DMS 273 (cell line): Measurements from ENCODE around the gene ZNF296.
"Not testable (repeated sequence)": the region's sequence is repeated elsewhere in the genome, so short reads cannot be mapped to it uniquely, and the experiment has no call there.

Experiments
- DNase-seq: peaks from one replicate; lab custom pipeline; 2025; ENCODE audit not compliant: unreplicated experiment; lab: John Stamatoyannopoulos, UW

The ZNF296 gene

DNA sequence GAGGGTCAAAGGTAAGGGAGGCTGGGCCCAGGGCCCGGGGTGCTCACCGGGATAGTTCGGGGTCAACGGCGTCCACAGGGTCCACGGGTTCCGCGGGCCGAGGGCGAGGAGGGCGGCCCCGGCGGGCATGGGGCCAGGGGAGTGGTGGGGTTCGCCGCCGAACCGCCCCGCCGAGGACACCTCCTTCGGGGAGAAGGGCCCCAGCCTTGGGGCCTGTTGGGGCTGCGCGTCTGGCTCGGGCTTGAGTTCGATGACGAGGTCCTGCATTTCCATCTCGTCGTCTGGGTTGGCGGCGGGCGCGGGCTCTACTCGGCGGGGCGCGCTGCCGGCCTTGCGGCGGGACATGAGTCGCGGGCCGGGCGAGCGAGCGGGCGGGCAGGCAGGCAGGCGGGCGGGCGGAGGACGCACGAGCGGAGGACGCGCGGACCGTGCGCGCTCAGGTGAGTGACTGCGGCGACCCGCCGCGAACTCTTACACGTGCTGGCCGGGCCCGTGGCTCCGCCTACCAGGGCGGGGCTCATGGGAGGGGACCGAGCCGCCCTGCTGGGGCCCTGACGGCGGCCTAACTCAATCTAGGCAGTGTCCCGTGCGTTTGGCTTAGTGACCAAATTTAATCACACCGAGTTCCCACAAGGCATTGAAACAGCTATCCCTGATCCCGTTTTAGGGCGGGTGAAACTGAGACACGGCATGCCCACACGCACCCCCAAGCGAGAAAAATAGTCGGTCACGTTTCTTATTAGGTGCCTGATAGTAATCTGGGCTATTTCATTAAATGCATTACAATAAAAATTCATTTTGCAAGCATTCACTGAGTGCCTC lies at the start of gene ZNF296:
TSS of gene ZNF296 (minus strand) at position 450 of the 822 bp plus-strand sequence. CDS start at position 345, 105 bp downstream.
- DNase-seq = peak; percentile 94

DNA sequence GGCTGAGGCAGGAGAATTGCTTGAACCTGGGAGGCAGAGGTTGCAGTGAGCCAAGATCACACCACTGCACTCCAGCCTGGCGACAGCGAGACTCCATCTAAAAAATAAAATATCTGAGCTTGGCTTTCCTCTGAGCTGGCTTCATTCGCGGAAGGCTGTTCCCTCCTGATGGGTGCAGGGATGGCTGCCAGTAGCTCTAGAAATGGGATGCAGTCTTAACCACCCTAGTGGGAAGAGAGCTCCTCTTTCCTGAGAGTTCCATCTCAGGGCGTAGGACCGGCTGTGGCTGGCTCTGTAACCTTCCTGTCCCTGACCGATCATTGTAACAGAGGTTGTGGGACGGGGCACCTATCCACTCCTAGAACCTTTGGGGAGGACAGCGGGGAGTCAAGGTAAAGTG lies 49.1 kb upstream of the ZNF296 start:
- no peak for DNase-seq

DNA sequence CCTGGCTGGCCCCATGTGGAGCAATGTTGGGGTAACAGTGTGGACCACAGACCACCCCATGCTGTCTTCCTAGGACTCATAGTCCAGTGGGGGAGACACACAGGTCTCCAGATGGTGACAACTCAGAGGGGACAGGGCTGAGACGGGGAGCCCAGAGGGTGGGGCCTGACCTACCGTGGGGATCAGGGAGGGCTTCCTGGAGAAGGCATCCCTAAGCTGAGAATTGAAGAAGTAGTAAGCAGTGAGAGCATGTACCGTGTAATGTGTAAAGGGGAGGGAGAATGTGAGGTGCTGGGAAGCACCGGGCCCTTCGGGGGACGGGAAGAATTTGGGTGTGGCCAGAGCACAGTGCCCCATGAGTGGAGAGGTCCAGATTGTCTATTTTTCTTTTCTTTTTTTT lies 47.7 kb upstream of the ZNF296 start:
- no peak for DNase-seq

DNA sequence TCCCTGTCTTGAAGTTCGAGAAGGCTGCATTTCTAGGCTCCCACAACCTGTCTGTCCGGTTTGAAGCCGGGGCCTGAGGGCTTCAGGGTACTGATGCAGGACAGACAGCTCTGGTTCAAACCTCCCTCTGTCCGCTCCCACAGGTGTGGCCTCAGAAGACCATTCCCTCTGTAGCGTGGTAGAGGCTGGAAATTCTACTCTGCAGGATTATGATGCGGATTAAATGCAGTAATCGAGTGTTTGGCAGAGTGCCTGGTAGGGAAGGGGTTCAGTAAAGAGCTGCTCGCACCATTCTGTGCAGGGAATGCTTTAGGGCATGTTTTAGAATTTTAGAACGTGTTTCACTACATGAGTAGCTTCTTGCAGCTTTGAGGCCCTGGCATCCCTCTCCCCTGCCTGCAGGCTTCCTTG lies 47.2 kb upstream of the ZNF296 start:
- DNase-seq = no peak

DNA sequence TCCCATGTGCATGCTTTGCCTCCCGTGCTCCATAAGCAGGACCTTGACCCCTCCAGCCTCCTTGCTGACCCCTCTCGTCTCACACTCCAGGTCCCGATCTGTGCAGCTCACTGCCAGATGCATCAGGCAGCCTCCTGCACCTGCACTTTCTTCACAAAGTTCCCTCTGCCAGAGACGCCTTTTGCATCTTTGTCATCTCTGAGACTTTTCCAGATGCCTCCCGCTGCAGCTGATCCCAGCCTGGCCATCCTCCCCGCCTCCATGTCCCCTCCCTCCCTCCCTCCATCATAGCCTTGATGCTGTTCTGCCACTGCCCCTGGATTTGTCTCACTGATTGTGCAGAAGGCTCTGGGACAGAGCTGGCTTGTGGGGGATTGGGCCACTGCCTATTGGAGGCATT lies 46.6 kb upstream of the ZNF296 start:
- no peak for DNase-seq

DNA sequence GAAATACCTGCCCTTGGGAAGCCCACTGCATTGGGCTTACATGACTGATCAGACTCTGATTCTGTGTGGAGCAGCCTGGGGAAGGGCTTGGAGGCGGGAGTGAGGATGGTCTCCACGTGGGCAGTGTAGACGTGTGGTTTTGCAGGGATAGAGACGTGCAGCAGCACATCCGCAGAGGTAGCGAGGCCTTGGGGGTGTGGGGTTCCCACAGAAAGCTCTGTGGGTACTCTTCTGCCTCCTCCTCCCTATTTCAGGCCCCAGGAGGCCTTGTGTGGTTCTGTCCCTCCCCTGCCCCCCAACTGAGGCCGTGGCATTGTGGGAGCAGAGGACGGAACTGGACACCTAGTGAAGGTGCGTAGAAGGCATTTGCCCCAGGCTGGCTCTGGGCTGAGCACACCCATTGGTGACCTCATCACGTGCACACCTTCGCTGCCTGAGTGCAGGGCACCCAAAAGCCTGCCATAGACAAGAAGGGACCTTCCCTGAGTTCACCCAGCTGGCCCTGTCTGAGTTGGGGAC lies 45.6 kb upstream of the ZNF296 start:
- DNase-seq = no peak

DNA sequence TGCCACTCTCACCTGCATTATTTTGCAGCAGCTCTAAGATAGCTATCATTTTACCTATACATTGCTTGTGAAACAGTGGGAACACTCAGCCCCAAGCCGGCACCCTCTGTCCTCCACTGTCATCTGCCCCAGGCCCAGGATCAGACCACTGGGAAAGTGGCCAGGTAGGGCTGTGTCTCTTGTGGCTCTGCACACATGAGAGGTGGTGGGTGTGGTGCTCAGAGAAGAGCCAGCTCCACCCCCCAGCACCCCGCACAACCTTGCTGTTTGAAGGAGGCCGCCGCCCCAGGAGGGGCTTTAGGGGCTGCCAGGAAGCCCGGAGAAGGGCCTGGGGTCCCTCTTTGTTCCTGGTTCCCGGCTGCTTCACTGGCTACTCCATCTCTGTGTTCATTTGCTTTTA lies 43.3 kb upstream of the ZNF296 start:
- no peak for DNase-seq

DNA sequence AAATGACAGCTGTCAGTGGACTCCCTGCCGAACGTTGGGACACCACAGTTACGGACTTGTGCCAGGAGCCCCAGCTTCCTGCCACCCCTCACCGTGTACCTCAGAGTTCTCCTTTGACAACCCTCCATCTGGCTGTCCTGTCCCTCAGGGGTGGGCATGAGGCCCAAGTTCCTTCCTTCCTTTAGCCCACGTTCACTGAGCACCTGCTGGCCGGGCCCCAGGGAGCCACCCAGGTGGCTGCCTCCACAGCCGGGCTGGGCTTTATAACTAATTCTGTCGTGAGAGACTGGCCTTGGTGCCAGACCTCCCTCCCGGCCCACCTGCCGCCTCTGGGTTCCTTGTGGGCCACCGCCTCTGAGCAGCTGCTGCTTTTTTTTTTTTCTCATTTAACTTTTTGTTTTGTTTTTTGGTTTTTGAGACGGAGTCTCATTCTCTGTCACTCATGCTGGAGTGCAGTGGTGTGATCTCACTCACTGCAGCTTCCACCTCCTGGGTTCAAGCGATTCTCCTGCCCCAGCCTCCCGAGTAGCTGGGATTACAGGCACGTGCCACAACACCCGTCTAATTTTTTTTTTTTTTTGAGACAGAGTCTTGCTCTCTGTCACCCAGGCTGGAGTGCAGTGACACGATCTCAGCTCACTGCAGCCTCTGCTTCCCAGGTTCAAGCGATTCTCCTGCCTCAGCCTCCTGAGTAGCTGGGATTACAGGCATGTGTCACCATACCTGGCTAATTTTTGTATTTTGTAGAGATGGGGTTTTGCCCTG lies 42.5 kb upstream of the ZNF296 start:
- DNase-seq = peak; percentile 79

DNA sequence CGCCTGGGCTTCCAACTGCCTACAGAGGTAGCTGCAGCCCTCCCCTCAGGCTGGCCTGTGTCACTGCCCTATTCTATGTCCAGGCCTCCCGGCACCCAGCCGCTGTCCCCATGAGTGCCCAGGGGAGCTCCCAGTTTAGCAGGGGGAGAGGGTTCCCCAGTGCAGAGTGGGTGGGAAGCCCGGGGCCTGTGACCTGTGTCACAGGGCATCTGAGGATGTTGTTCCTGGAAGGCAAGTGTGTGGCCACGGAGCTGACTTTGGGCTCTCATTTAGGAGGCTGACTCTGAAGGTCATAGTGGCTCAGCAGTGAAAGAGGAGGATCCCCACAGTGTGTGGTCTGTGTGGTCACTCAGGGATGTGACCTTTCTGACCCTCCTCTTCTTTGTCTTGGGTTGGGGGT lies 41.8 kb upstream of the ZNF296 start:
- DNase-seq = no peak

DNA sequence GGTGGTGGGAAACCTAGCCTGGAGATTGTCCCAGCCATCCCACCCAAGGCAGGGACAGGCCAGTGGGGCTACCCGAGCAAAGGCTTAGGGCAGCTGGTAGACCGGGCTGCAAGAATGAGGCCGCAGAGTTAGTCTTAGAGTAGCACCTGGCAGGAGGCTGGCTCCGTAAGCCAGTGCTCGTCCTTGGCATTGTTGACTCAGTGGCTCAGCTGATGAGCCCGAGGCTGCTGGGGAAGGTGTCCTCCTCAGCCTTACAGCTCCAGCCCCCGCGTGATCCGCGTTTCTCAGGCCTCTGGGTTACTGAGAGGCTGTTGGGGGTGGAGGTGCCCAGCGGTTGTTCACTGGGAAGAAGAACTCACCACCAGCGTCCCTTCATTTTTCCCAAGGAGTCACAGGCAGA lies 41.4 kb upstream of the ZNF296 start:
- peak; percentile 40 for DNase-seq

DNA sequence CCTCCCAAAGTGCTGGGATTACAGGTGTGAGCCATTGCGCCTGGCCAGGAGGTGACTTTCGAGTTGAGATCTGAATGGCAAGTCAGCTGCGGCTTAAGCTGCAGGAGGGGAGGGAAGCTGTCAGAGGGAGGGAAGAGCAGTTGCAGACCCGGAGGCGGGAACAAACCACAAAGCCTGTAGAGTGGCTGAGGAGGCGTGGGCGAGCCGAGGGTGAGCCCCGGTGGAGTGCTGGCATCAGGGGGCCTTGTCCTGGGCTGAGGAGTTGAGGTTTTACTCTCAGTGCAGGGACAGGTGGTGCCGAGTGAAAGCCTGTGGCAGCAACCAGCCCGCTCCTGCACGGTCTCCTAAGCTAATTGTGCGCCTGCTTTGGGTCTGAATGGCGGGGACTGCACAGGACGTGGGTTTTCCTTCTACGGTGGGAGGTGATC lies 40.9 kb upstream of the ZNF296 start:
- DNase-seq = peak; percentile 68

DNA sequence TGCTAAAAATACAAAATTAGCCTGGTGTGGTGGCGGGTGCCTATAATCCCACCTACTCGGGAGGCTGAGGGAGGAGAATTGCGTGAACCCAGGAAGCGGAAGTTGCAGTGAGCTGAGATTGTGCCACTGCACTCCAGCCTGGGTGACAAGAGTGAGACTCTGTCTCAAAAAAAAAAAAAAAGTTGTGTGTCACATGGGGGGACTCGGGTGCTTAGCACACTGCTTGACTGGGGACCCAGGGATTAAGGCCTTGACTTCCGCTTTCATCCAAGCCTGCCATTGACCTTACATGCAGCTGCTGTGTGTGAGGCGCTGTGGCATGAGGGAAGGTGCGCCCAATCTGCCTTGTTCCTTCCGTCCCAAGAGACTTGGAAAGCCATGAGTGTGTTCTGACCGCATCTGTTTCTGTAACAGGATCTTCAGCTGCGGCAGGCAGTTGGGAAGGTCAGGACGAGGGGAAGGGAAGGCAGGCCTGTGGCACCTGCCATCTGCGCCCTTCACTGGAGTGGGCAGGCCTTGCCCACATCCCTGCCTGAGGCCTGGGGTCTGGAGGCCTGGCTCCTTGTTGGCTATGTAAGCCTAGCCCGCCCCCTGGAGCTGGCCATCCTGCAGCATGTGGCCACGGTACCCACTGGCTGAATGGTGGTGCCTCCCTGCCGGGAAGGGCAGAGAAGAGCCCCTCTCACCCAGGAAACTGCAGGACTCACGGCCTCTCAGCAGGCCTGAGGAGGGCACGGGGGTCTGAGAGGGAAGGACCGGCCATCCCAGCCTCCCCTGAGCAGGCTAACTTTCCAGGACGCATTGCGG lies 39.7 kb upstream of the ZNF296 start:
- DNase-seq = peak; percentile 97

DNA sequence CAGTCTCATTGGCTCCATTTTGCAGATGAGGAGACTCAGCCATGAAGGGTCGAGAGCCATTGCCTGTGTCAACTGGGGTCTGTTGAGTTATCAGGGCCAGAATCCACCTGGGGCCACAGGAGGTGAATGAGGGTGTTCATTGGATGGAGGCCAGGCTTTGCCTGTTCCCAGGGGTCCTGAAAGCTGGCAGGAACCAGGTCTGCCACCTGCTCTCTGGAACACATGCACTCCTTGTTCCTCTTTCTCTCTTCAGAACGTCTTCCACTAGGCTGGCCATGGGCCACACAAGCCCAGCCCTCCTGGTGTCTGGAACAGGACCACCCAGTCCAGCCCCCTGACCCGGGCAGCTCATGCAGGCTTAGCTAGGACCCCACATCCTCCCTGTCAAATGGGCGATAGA lies 37.8 kb upstream of the ZNF296 start:
- peak; percentile 27 for DNase-seq

DNA sequence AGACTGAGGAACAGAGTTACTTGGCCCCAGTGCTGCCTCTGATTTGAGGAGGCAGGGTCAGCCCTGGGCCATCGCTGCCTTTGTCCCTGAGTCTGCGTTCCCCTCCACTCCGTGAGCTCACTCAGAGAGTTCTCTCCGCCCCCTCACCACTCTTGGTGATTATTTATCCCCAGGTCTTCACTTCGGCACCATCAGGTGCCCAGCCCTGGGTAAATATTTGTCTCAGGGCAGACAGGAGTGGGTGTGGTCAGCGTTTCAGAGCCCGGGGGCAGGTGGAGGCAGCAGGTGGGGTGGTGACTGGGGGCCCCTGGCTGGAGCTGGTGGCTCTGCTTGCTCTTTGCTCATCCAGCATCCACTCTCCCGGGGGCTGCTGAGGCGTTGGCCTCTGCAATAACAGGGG lies 37.4 kb upstream of the ZNF296 start:
- no peak for DNase-seq

DNA sequence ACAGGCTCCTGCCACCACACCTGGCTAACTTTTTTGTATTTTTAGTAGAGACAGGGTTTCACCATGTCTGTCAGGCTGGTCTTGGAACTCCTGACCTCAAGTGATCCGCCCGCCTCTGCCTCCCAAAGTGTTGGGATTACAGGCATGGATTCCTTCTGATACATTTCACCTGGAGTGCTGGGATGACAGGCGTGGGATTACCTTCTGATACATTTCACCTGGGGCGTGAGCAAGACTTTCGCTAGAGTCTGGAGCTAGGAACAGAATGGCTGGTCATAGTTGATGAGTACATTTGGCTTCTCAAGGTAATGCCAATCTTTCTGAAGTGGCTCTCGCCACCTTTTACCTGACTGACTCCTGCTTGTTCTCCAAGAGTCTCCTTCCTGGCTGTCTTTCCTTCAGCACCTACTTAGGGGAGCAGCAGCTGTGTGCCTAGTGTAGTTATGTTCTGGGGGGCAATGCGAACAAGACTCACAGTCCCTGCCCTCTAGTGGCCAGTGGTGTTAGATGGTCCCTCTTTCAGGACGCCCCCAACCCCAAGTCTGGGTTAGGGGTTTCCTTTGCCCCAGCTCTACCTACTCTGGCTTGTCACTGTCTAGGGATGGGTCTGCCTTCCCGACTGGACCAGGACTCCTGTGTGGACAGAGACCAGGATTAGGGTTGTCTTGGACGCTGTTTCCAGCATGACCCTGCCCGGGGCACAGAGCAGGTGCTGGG lies 36.0 kb upstream of the ZNF296 start:
- no peak for DNase-seq

DNA sequence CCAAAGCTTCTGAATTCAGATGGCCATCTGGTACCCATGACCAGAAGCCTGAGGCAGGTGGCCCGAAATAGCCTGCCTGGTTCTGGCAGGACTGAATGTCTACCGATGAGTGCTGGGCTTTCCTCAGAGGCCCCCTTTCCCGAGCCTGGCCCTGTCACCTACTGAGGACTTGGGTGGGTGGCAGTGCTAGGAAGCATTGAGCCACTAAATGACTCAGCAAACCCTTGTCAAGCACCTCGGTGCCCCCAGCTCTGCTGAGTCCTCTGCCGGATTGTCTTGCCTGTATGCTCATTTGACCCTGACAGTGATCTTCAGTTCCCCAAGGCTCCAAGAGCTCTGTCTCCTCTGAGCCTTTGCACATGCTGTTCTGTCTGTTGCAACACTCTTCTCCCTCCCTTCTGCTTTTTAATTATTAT lies 34.6 kb upstream of the ZNF296 start:
- no peak for DNase-seq

DNA sequence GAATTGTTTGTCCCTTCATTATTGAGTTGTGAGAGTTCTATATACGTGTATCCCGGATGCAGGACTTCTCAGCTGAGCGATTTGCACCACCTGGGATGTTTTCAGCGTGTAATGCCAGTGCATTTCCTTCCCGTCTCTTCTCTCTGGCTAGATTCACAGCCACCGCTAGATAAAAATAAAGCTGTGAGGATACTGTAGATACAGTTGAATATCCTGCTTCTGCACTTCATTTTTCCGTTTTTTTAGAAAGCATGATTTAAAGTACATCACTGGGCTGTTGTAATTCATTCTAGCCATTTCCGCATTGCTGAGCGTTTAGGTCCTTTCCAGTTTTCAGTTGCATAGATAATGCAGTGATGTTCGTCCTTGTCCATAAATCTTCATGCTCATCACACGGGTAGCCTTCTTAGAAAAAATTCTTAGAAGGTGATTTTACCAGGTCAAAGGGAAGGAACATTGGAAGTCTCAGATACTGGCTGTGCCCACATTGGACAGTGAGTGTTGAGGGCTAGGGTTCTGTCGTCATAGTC lies 31.4 kb upstream of the ZNF296 start:
- DNase-seq = no peak

DNA sequence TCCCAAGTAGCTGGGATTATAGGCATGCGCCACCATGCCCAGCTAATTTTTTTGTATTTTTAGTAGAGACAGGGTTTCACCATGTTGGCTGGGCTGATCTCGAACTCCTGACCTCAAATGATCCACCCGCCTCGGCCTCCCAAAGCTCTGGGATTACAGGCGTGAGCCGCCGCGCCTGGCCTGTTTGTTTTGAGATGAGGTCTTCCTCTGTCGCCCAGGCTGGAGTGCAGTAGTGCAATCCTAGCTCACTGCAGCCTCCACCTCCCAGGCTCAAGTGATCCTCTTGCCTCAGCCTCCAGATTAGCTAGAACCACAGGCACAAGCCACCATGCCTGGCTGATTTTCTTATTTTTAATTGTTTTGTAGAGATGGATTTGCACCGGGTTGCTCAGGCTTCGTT lies 30.1 kb upstream of the ZNF296 start:
- DNase-seq = not testable (repeated sequence)

DNA sequence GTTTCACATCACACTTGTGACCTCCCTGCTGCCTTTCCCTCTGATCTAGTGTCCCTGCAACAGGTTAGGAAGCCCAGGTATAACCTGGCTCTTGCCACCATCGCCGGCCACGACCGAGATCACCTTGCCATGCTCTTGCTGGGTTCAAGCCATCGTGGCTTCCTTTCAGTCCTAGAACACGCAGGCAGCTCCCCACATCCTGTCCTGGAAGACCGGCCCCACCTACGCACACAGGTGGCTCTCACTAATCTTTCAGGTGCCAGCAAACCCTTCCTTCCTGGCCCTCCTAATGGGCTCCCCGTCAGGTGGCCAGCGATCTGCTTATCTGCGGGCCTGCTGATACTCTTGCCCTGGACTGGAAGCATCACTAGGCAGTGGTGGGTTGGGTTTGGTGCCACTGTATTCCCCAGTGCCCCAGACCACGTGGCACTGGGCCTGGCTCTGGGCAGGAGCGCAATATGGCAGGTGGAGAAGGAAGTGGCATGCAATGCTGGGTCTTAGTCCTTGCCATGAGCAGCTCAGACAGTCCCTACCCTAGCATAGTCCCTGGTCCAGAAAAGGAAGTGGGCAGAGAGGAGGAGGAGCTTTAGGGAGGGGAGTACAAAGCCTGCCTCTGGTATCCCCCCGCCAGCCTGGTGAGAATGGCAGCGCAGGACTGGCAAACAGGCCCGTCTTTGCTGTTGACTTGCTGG lies 28.5 kb upstream of the ZNF296 start:
- no peak for DNase-seq
